HG03097 (cell line): ENCODE data around the gene OR6B1.
"Not testable (repeated sequence)": the region's sequence is repeated elsewhere in the genome, so short reads cannot be mapped to it uniquely, and the experiment has no call there.

Experiments used
- ATAC-seq: cut with Tn5 transposase; IDR thresholded peaks from one replicate; pipeline ENCODE4 v1.9.1; 2021; ENCODE audit not compliant: unreplicated experiment, low FRiP score

The OR6B1 gene

GRCh38 chr7:144036302-144036885 lies 36.3 kb downstream of the OR6B1 start:
- no peak for ATAC-seq

DNA sequence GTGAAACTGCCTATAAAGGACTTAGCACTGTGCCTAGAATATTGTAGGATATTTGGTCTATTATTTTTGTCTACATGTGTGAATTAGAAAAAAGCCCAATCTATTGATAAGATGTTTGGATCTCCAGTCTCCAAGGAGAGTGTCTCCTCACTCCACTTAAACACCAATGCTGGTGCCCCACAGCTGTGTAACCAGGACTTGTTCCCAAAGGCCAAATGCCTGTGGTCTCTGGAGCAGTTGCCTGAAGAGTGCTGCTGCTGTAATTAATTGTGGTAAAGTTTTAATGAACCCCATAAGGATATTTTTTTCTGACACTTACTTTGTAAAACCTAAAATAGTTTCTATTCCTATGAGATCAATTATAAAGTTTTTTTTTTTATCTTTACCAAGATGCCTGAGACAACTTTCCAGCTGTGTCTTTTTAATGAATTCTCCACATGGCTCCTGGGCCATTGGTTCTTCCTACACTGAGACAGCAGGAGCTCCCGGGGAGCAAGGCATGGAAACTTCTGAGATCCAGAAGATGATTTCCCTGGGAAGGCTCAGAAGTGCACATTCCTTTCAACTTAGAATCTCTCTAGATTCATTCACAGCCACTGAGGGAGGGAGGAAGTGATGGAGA lies 37.4 kb downstream of the OR6B1 start:
- ATAC-seq = no peak

DNA sequence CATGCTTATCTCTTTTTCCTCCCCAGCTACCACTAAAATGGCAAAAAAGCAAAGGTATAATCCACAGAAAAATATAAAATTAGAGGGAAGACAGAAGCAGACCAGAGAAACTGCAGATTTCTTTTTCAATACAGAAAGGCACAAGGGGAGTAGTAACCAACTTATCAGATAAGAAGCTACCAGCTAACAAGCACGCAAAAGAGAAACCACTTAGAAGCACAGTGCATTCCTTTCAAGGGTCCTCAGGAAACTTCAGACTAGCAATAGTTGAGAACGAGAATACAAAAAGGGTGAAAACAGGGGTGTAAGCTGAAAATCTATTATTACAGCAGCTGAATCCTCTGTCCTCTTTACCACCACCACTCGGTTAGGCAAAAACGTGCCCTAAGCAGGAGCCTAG lies 38.8 kb downstream of the OR6B1 start:
- no peak for ATAC-seq

- ATAC-seq = no peak
Measured at GRCh38 chr7:144048648-144049047, 48.5 kb downstream of the OR6B1 start, which contains the start of gene OR2A5. Gene OR2A5, plus strand, starts transcription at chr7:144048948. Its CDS starts 1,454 bp downstream, at chr7:144050402.

- no peak for ATAC-seq
Measured at GRCh38 chr7:144049491-144049890, 49.4 kb downstream of the OR6B1 start.

DNA sequence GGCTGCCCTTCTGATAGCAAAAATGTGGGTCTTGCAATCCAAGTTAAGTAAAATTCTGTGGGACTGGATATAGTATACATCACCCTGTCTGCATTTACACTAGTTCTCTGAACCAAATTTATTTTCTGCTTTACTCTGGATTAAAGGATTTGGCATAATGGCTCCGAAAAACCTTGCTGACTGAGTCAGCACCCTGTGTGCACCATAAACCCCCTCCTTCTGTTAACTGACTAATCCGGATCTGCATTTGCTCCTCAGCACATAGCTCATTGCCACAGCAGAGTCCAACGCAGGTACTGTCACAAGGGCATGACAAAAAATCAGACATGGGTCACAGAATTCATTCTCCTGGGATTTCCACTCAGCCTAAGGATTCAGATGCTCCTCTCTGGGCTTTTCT lies 50.0 kb downstream of the OR6B1 start:
- no peak for ATAC-seq

DNA sequence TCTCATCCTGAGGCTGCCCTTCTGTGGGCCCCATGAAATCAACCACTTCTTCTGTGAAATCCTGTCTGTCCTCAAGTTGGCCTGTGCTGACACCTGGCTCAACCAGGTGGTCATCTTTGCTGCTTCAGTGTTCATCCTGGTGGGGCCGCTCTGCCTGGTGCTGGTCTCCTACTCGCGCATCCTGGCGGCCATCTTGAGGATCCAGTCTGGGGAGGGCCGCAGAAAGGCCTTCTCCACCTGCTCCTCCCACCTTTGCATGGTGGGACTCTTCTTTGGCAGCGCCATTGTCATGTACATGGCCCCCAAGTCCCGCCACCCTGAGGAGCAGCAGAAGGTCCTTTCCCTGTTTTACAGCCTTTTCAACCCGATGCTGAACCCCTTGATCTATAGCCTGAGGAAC lies 50.8 kb downstream of the OR6B1 start:
- not testable (repeated sequence) for ATAC-seq

DNA sequence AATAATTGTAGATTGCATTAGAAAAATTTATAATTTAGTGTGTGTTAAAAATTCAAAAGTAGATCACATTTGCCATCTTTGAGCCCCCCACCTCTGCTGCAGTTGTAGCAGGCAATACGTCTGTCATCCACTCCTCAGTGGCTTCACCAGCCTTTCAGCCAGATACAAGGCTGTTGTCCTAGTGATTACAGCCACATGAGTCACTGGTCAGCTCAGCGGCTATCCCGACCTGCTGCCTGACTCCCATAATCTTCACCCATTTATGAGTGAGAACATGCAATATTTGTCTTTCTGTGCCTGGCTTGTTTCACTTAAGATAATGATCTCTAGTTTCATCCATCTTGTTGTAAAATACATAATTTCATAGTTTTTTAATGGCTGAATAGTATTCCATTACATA lies 57.8 kb downstream of the OR6B1 start:
- ATAC-seq = no peak
